Measurements from ENCODE around the gene SPOCK1.
A peak's percentile ranks its signal among the peaks of the same experiment; 100 is the strongest.

GRCh38 chr5:137461391-137462264 is 37.5 kb downstream of the SPOCK1 start:
- TF ChIP-seq, protein P1, sequence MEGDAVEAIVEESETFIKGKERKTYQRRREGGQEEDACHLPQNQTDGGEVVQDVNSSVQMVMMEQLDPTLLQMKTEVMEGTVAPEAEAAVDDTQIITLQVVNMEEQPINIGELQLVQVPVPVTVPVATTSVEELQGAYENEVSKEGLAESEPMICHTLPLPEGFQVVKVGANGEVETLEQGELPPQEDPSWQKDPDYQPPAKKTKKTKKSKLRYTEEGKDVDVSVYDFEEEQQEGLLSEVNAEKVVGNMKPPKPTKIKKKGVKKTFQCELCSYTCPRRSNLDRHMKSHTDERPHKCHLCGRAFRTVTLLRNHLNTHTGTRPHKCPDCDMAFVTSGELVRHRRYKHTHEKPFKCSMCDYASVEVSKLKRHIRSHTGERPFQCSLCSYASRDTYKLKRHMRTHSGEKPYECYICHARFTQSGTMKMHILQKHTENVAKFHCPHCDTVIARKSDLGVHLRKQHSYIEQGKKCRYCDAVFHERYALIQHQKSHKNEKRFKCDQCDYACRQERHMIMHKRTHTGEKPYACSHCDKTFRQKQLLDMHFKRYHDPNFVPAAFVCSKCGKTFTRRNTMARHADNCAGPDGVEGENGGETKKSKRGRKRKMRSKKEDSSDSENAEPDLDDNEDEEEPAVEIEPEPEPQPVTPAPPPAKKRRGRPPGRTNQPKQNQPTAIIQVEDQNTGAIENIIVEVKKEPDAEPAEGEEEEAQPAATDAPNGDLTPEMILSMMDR (IDR thresholded peaks at IDR 0.05; ENCODE audit: extremely low read depth in 1 of 2, insufficient read depth in 1 of 2, low read depth in 1 of 2, low read length in 2 of 2) = peak in 1 of 2 donors; percentile 9
- TF ChIP-seq POLR2A (IDR thresholded peaks at IDR 0.05; ENCODE audit: low read depth, low read length) (no peak), GATA2 (IDR thresholded peaks at IDR 0.05; ENCODE audit: insufficient read depth, insufficient read length, low read depth, low read length) (no peak), EZH2 (IDR thresholded peaks at IDR 0.05; ENCODE audit: borderline replicate concordance, low read depth, low read length, severe bottlenecking) (no peak), POLR2AphosphoS5 (IDR thresholded peaks at IDR 0.05; ENCODE audit: insufficient read depth, low read depth, low read length) (no peak), MAX (IDR thresholded peaks at IDR 0.05; ENCODE audit: insufficient read depth, insufficient read length) (no peak), FOS (IDR thresholded peaks at IDR 0.05; ENCODE audit: borderline replicate concordance, insufficient read depth, low read length) (no peak), JUN (IDR thresholded peaks at IDR 0.05; ENCODE audit: borderline replicate concordance, insufficient read depth, insufficient read length, low read depth) (no peak), MYC (IDR thresholded peaks at IDR 0.05; ENCODE audit: low read depth, low read length) (no peak)

Data from endothelial cell of umbilical vein (primary cell).